ENCODE results near the gene LRRC10B. TPM values are rescaled to one million over a fixed set of nuclear protein-coding genes. Genes with fewer than 3 reads are reported as not detected.

LRRC10B gene
- total RNA-seq, 1 donor = under 0.01 TPM

- Histone ChIP-seq H3K36me3 (ENCODE audit: insufficient read depth, low read length) (no peaks in the 10 kb centered on the region), H3K4me1 (ENCODE audit: insufficient read depth, low read length) (peaks cover 24% of the 10 kb centered on the region), H2AFZ (ENCODE audit: low read length) (no peak overlapping the region), H3K27me3 (ENCODE audit: insufficient read depth, low read length) (no peaks in the 10 kb centered on the region), H3K27ac (ENCODE audit: low read depth, low read length) (no peak overlapping the region), H3K9me3 (ENCODE audit: low read depth, low read length) (no peaks in the 10 kb centered on the region), H3K4me3 (ENCODE audit: insufficient read depth, low read length) (no peak overlapping the region), H4K20me1 (ENCODE audit: insufficient read depth, low read length) (peaks cover 2% of the 10 kb centered on the region), H3K4me2 (ENCODE audit: insufficient read depth, low read length) (no peak overlapping the region), H3K79me2 (ENCODE audit: insufficient read depth, low read length) (no peaks in the 10 kb centered on the region)
- peak; percentile 77 for DNase-seq (ENCODE audit: insufficient read length, low spot score, missing footprints)
- TF ChIP-seq CTCF (IDR thresholded peaks at IDR 0.05; ENCODE audit: extremely low read depth, low read depth, low read length) = no peak
These were observed 30.5 kb downstream of the LRRC10B start for GRCh38 chr11:61539006-61539405.

- H3K27me3 ChIP-seq (ENCODE audit: insufficient read depth, low read length) = no peaks in the 10 kb centered on the region
- H3K79me2 ChIP-seq (ENCODE audit: insufficient read depth, low read length) = no peaks in the 10 kb centered on the region
- peaks cover 33% of the 10 kb centered on the region for H3K4me1 ChIP-seq (ENCODE audit: insufficient read depth, low read length)
- peak; percentile 83 for DNase-seq (ENCODE audit: insufficient read length, low spot score, missing footprints)
- H3K27ac ChIP-seq (ENCODE audit: low read depth, low read length) = no peak overlapping the region
- H2AFZ ChIP-seq (ENCODE audit: low read length) = no peak overlapping the region
- H4K20me1 ChIP-seq (ENCODE audit: insufficient read depth, low read length) = peaks cover 2% of the 10 kb centered on the region
- no peak for TF ChIP-seq CTCF (IDR thresholded peaks at IDR 0.05; ENCODE audit: extremely low read depth, low read depth, low read length)
- H3K9me3 ChIP-seq (ENCODE audit: low read depth, low read length) = no peaks in the 10 kb centered on the region
- no peaks in the 10 kb centered on the region for H3K36me3 ChIP-seq (ENCODE audit: insufficient read depth, low read length)
- no peak overlapping the region for H3K4me2 ChIP-seq (ENCODE audit: insufficient read depth, low read length)
- H3K4me3 ChIP-seq (ENCODE audit: insufficient read depth, low read length) = no peak overlapping the region
These were observed 31.3 kb downstream of the LRRC10B start for GRCh38 chr11:61539831-61540357.

DNA sequence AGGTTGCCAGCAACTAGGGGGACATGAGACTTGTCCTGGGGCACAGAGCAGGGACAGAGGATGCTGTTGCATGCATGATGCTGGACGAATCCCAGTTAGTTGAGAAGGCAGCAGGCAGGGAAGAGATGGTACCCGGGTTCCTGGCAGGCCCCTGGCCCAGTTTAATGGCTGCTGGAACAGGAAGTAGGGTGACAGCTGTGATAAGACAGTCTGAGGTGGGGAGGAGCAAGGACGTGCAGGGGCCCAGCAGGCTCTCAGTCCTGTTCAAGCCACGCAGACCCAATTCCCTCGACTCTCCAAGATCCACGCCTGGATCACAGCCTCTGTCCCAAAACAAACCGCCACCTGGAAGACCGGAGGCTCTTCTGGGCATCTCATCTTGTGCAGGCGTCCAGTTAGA is 32.0 kb downstream of the LRRC10B start:
- Histone ChIP-seq H3K27me3 (ENCODE audit: insufficient read depth, low read length) (no peaks in the 10 kb centered on the region), H3K4me2 (ENCODE audit: insufficient read depth, low read length) (no peak overlapping the region), H4K20me1 (ENCODE audit: insufficient read depth, low read length) (peaks cover 2% of the 10 kb centered on the region), H3K9me3 (ENCODE audit: low read depth, low read length) (no peaks in the 10 kb centered on the region), H3K36me3 (ENCODE audit: insufficient read depth, low read length) (no peaks in the 10 kb centered on the region), H3K4me3 (ENCODE audit: insufficient read depth, low read length) (no peak overlapping the region), H3K4me1 (ENCODE audit: insufficient read depth, low read length) (peaks cover 36% of the 10 kb centered on the region), H2AFZ (ENCODE audit: low read length) (no peak overlapping the region), H3K79me2 (ENCODE audit: insufficient read depth, low read length) (no peaks in the 10 kb centered on the region), H3K27ac (ENCODE audit: low read depth, low read length) (no peak overlapping the region)
- no peak for TF ChIP-seq CTCF (IDR thresholded peaks at IDR 0.05; ENCODE audit: extremely low read depth, low read depth, low read length)
- peak; percentile 84 for DNase-seq (ENCODE audit: insufficient read length, low spot score, missing footprints)

DNA sequence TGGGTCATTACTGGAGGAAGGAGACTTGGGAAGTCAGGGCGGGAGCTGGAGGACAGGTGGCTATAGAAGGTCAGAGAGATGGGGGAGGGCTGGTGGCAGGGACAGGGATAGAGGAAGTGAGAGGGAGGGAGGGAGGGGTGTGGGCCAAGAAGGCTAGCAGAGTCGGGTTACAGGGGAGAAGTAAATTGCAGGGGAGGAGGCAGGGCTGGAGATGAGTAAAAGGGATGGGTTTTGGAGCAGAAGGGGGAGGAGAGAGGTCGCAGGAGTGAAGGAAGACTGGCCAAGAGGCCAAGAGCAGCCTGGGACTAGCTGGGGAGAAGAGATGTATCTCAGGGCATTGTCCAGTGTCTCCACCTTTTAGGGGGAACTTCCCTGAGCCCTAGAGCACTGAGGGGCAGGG is 33.0 kb downstream of the LRRC10B start:
- no peak overlapping the region for H3K4me3 ChIP-seq (ENCODE audit: insufficient read depth, low read length)
- TF ChIP-seq CTCF (IDR thresholded peaks at IDR 0.05; ENCODE audit: extremely low read depth, low read depth, low read length) = no peak
- no peaks in the 10 kb centered on the region for H3K9me3 ChIP-seq (ENCODE audit: low read depth, low read length)
- H3K4me1 ChIP-seq (ENCODE audit: insufficient read depth, low read length) = peaks cover 36% of the 10 kb centered on the region
- no peaks in the 10 kb centered on the region for H3K27me3 ChIP-seq (ENCODE audit: insufficient read depth, low read length)
- DNase-seq (ENCODE audit: insufficient read length, low spot score, missing footprints) = peak; percentile 97
- H3K36me3 ChIP-seq (ENCODE audit: insufficient read depth, low read length) = no peaks in the 10 kb centered on the region
- H3K27ac ChIP-seq (ENCODE audit: low read depth, low read length) = no peak overlapping the region
- no peak overlapping the region for H2AFZ ChIP-seq (ENCODE audit: low read length)
- H3K79me2 ChIP-seq (ENCODE audit: insufficient read depth, low read length) = no peaks in the 10 kb centered on the region
- peak overlapping the region; percentile 36 for H3K4me2 ChIP-seq (ENCODE audit: insufficient read depth, low read length)
- H4K20me1 ChIP-seq (ENCODE audit: insufficient read depth, low read length) = peaks cover 2% of the 10 kb centered on the region
